ENCODE measurements around the gene FAM25A.

GRCh38 chr10:86971232-86971991 is 48.7 kb upstream of the FAM25A start:
- TF ChIP-seq GATA3 (IDR thresholded peaks at IDR 0.05; ENCODE audit: borderline replicate concordance) (peak; percentile 64; the same call in 1 of the 2 replicates), POLR2A (IDR thresholded peaks at IDR 0.05; ENCODE audit: low read length) (no peak), CTCF (IDR thresholded peaks at IDR 0.05) (no peak), HOXB13 (CRISPR knock-in tag; IDR thresholded peaks at IDR 0.05; ENCODE audit: low read depth) (no peak), REST (IDR thresholded peaks at IDR 0.05) (no peak), CBX2 (IDR thresholded peaks at IDR 0.05; ENCODE audit: borderline replicate concordance, low read depth) (no peak), MAX (IDR thresholded peaks at IDR 0.05) (peak; percentile 99), E2F6 (IDR thresholded peaks at IDR 0.05; ENCODE audit: borderline replicate concordance, low read depth) (no peak; the same call in 1 of the 2 replicates)

Data from A549 (cell line).